Measurements from ENCODE around the gene SAPCD2.

- TF ChIP-seq POLR2A (IDR thresholded peaks at IDR 0.05), result no peak
- TF ChIP-seq CTCF (IDR thresholded peaks at IDR 0.05), result no peak
- TF ChIP-seq POLR2AphosphoS5 (IDR thresholded peaks at IDR 0.05; ENCODE audit: insufficient read depth in 1 of 2, low read depth in 1 of 2), result no peak
Measured at GRCh38 chr9:137075275-137075775, 5.0 kb upstream of the SAPCD2 start.
